Cardiac muscle cell (in vitro differentiated cells and primary cell): ENCODE data around the gene MANSC4. TPM values are rescaled to one million over a fixed set of nuclear protein-coding genes. Genes with fewer than 3 reads are reported as not detected.
"Not testable (repeated sequence)": the region's sequence is repeated elsewhere in the genome, so short reads cannot be mapped to it uniquely, and the experiment has no call there.

Source experiments
- DNase-seq, 2 donors: peaks; one replicate each; pipeline versions ENCODE4 v3.0.0 to v3.0.0-alpha.2; 2010 to 2017; ENCODE audit warnings: low read depth in 1 of 2, low spot score in 1 of 2
- H3K27ac ChIP-seq: fragments of 200-600 bp; sonication (generic); 2 replicates; pipeline ENCODE4 v1.5.1; 2016
- H3K27me3 ChIP-seq: fragments of 200-600 bp; sonication (generic); 2 replicates; pipeline ENCODE4 v1.6.0; 2016; ENCODE audit warnings: control low read depth
- H3K36me3 ChIP-seq: fragments of 200-600 bp; sonication (generic); 2 replicates; pipeline ENCODE4 v1.5.1; 2016; ENCODE audit warnings: control low read depth
- H3K4me1 ChIP-seq: fragments of 200-600 bp; sonication (generic); 2 replicates; pipeline ENCODE4 v1.8.1; 2017; ENCODE audit warnings: low read depth, mild to moderate bottlenecking, mixed run types
- H3K4me3 ChIP-seq: fragments of 200-600 bp; sonication (generic); 2 replicates; pipeline ENCODE4 v1.5.1; 2016; ENCODE audit warnings: mild to moderate bottlenecking
- H3K9me3 ChIP-seq: fragments of 200-600 bp; sonication (generic); 2 replicates; pipeline ENCODE4 v1.5.1; 2017; ENCODE audit warnings: low read depth, mild to moderate bottlenecking, control low read depth
- polyA plus RNA-seq: library from polyadenylated mRNA; unstranded; fragments of >200 nt; fragmentation: Nextera tagmentation; extraction: Ambion mirVana; gene quantifications from 2 replicates; pipeline ENCODE4 v1.2.1, GENCODE V29; 2016
- total RNA-seq: library from RNA; depleted of rRNA; stranded (reverse); fragments of >200 nt; gene quantifications from 2 replicates; pipeline ENCODE4 v1.2.3, GENCODE V29; 2016
- TF ChIP-seq, protein P1 (sequence below): IDR thresholded peaks from 2 replicates; pipeline ENCODE4 v1.5.1; 2012; ENCODE audit warnings: low read depth, mild to moderate bottlenecking, low read length

The MANSC4 gene
- total and polyA plus RNA-seq, 2 experiments from 2014 or later, result not detected

DNA sequence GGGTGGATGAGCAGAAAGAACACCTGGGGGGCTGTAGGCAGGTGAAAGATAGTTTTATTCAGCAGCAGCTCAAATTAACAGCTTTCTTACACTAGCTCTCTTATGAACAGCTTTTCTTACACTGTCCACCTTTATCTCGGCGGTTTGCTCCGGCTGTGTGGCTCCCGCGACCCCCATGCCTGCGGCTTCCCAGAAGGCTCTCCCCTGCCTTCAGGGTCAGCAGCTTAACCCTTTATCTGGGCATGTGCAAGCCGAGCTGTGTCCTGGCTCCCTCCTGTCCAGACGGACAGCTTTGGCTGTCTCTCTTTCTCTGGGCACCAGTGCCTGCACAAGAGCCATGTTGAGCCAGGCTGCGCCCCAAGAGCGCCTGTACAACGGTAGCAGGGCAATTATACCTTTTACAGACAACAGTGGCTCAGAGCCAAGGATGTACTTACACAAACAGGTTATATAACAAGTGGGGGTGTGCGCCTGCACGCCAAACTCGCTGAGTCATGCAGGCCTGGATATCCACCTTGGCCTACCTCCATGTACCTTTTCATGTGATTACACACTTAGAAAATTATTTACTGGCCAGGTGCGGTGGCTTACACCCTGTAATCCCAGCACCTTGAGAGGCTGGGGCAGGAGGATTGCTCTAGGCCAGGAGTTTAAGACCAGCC lies 28.5 kb downstream of the MANSC4 start:
- no peaks in the 10 kb centered on the region for H3K9me3 ChIP-seq
- TF ChIP-seq, protein P1, sequence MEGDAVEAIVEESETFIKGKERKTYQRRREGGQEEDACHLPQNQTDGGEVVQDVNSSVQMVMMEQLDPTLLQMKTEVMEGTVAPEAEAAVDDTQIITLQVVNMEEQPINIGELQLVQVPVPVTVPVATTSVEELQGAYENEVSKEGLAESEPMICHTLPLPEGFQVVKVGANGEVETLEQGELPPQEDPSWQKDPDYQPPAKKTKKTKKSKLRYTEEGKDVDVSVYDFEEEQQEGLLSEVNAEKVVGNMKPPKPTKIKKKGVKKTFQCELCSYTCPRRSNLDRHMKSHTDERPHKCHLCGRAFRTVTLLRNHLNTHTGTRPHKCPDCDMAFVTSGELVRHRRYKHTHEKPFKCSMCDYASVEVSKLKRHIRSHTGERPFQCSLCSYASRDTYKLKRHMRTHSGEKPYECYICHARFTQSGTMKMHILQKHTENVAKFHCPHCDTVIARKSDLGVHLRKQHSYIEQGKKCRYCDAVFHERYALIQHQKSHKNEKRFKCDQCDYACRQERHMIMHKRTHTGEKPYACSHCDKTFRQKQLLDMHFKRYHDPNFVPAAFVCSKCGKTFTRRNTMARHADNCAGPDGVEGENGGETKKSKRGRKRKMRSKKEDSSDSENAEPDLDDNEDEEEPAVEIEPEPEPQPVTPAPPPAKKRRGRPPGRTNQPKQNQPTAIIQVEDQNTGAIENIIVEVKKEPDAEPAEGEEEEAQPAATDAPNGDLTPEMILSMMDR, result no peak
- H3K4me1 ChIP-seq, result no peaks in the 10 kb centered on the region
- DNase-seq, result no peak
- peaks cover 14% of the 10 kb centered on the region for H3K36me3 ChIP-seq
- H3K27me3 ChIP-seq, result no peaks in the 10 kb centered on the region
- peak overlapping the region; percentile 53 for H3K27ac ChIP-seq
- H3K4me3 ChIP-seq, result no peak overlapping the region

DNA sequence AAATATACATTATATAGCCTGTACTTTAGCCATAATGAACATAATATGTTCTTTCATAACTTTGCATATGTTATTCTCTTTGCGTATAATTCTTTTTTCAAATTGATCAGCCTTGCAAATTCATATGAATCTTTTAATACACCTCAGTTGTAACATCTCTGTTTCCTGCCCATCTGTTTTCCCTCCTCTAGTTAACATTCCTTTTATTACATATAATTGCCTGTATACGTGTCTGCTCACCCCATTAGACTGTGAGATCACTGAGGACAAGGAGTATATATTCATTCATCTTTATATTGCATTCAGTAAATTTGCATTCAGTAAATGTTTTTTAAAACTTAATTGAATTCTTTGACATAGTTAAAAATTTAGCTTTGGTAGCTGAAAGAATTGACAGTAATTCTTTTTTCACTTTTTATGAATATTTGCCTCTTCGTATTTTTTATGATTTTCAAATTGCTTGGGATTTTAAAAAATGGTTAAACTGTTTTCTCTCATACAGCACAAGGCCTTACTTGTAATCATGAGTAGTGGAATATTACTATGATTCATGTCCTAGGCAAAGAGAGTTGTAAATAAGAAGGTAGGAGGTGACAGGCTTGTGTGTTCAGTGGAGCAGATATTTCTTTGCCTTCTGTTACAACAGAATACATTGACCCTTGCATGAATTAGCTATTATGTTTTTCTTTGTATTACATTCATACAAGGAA lies 32.8 kb downstream of the MANSC4 start:
- TF ChIP-seq, protein P1, result no peak
- H3K9me3 ChIP-seq, result no peaks in the 10 kb centered on the region
- no peak overlapping the region for H3K27ac ChIP-seq
- DNase-seq, result peak in 1 of 2 donors; percentile 46
- peaks cover 8% of the 10 kb centered on the region for H3K36me3 ChIP-seq
- no peaks in the 10 kb centered on the region for H3K27me3 ChIP-seq
- no peak overlapping the region for H3K4me3 ChIP-seq
- H3K4me1 ChIP-seq, result no peaks in the 10 kb centered on the region

DNA sequence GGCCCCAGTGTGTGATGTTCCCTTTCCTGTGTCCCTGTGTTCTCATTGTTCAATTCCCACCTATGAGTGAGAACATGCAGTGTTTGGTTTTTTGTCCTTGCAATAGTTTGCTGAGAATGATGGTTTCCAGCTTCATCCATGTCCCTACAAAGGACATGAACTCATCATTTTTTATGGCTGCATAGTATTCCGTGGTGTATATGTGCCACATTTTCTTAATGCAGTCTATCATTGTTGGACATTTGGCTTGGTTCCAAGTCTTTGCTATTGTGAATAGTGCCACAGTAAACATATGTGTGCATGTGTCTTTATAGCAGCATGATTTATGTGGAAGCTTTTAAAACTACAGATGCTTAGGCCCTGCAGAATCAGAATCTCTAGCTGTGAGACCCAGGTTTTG lies 34.3 kb downstream of the MANSC4 start:
- not testable (repeated sequence) for H3K9me3 ChIP-seq, H3K27ac ChIP-seq, DNase-seq, H3K27me3 ChIP-seq, H3K36me3 ChIP-seq, H3K4me3 ChIP-seq, H3K4me1 ChIP-seq

DNA sequence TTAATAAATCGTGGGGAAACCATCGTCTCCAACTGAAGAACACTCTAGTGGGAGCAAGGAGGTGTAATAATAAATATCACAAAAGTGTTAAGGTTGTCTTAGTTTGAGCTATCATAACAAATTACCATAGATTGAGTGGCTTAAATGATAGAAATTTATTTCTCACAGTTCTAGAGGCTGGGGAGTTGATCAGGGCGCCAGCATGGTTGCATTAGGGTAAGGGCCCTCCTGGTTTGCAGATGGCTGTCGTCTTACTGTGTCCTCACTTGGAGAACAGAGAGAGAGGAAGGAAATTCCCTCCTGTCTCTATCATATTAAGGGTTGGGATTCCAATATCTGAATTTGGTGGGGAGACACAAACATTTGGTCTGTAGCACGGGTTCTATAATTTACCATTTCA lies 36.4 kb downstream of the MANSC4 start:
- Histone ChIP-seq H3K27me3 (no peaks in the 10 kb centered on the region), H3K9me3 (no peaks in the 10 kb centered on the region), H3K4me1 (no peaks in the 10 kb centered on the region), H3K4me3 (no peak overlapping the region), H3K36me3 (peaks cover 14% of the 10 kb centered on the region), H3K27ac (no peak overlapping the region)
- no peak for DNase-seq
- TF ChIP-seq, protein P1, result no peak

DNA sequence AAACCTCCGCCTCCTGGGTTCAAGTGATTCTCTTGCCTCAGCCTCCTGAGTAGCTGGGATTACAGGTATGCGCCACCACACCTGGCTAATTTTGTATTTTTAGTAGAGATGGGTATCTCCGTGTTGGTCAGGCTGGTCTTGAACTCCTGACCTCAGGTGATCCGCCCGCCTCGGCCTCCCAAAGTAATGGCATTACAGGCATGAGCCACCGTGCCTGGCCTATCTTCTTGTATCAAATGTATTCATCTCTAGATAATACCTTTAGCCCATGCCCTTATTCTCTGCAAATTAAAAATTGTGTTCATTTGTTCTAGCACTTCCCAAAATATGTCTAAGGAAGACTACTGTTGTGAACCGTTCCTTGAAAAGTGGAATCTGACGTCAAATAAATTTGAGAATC lies 45.7 kb downstream of the MANSC4 start:
- H3K4me3 ChIP-seq, H3K27me3 ChIP-seq, H3K9me3 ChIP-seq, H3K27ac ChIP-seq, DNase-seq, H3K4me1 ChIP-seq: not testable (repeated sequence)
- peaks cover 50% of the 10 kb centered on the region for H3K36me3 ChIP-seq

DNA sequence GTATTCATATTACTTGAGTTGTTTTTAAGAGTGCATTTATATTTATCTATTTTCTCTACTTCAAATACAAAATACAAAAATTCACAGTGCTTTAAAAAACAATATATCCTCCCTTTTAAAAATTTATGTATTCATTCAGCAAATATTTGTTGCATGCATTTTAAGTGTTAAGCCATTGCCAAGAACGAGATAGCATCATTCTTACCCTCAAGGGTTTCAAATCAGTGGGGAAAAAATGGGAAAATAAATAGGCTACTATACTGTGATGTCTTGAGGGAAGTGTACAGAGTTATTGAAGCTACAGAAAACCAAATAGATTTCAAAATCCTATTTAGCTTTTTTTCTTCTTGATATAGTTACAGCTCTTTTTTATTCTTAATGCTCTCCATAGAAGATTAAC lies 46.2 kb downstream of the MANSC4 start:
- H3K27me3 ChIP-seq, result no peaks in the 10 kb centered on the region
- no peak overlapping the region for H3K27ac ChIP-seq
- TF ChIP-seq, protein P1, result no peak
- H3K36me3 ChIP-seq, result peaks cover 47% of the 10 kb centered on the region
- no peaks in the 10 kb centered on the region for H3K9me3 ChIP-seq
- DNase-seq, result no peak
- H3K4me1 ChIP-seq, result no peaks in the 10 kb centered on the region
- no peak overlapping the region for H3K4me3 ChIP-seq
